ENCODE data around the gene RANBP1. TPM values are rescaled to one million over a fixed set of nuclear protein-coding genes. Genes with fewer than 3 reads are reported as not detected.

The RANBP1 gene
- total and polyA plus RNA-seq, 4 donors: 111 to 210 (median 177) TPM

- Histone ChIP-seq H3K27me3 (ENCODE audit: control insufficient read depth, insufficient read depth, low read length) (no peaks in the 10 kb centered on the region), H3K4me1 (ENCODE audit: control insufficient read depth, insufficient read depth, low read length) (peaks cover 23% of the 10 kb centered on the region), H3K9me3 (ENCODE audit: control insufficient read depth, insufficient read depth, low read length) (no peaks in the 10 kb centered on the region), H3K27ac (ENCODE audit: low read depth, low read length) (no peak overlapping the region), H3K36me3 (ENCODE audit: control insufficient read depth, insufficient read depth, low read length) (peaks cover 37% of the 10 kb centered on the region), H3K4me3 (ENCODE audit: low read depth, low read length) (no peak overlapping the region)
- DNase-seq (ENCODE audit: low read depth in 4 of 6, low spot score in 6 of 6): no peak
- WGBS (ENCODE audit: insufficient coverage): no CpG with 5 or more reads among the region's 4 CpGs
These were observed 35.3 kb downstream of the RANBP1 start for GRCh38 chr22:20151276-20151588.

- Histone ChIP-seq H3K36me3 (ENCODE audit: control insufficient read depth, insufficient read depth, low read length) (peaks cover 25% of the 10 kb centered on the region), H3K9me3 (ENCODE audit: control insufficient read depth, insufficient read depth, low read length) (no peaks in the 10 kb centered on the region), H3K4me1 (ENCODE audit: control insufficient read depth, insufficient read depth, low read length) (peaks cover 36% of the 10 kb centered on the region), H3K27me3 (ENCODE audit: control insufficient read depth, insufficient read depth, low read length) (no peaks in the 10 kb centered on the region), H3K4me3 (ENCODE audit: low read depth, low read length) (no peak overlapping the region), H3K27ac (ENCODE audit: low read depth, low read length) (no peak overlapping the region)
- DNase-seq (ENCODE audit: low read depth in 4 of 6, low spot score in 6 of 6): no peak
- WGBS (ENCODE audit: insufficient coverage): 84% methylated on average over 14 of the region's 14 CpGs
These were observed 36.6 kb downstream of the RANBP1 start for GRCh38 chr22:20152464-20152890.

DNA sequence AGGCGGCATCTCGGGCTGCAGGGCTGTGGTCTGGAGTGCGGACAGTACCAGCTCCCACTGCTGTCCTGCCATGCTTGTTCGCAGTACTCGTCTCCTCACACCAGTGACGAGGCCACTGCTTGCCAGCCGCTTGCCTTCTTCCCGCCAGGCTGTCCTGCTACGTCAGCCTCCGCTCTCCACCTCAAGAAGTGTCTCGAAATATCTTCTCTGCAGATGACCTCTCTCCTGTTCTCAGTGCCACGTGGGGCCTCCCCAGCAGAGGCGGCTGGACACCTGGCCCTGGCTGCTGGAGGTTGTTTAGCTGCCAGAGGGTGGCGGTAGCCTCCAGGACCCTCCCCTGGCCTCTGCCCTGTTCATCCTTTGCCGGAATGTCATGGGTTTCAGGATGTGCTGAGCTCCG lies 38.0 kb downstream of the RANBP1 start:
- WGBS (ENCODE audit: insufficient coverage): 60% methylated on average over 15 of the region's 16 CpGs
- H3K9me3 ChIP-seq (ENCODE audit: control insufficient read depth, insufficient read depth, low read length): no peaks in the 10 kb centered on the region
- peaks cover 13% of the 10 kb centered on the region for H3K36me3 ChIP-seq (ENCODE audit: control insufficient read depth, insufficient read depth, low read length)
- peaks cover 45% of the 10 kb centered on the region for H3K4me1 ChIP-seq (ENCODE audit: control insufficient read depth, insufficient read depth, low read length)
- DNase-seq (ENCODE audit: low read depth in 4 of 6, low spot score in 6 of 6): no peak
- no peaks in the 10 kb centered on the region for H3K27me3 ChIP-seq (ENCODE audit: control insufficient read depth, insufficient read depth, low read length)
- H3K27ac ChIP-seq (ENCODE audit: low read depth, low read length): no peak overlapping the region
- H3K4me3 ChIP-seq (ENCODE audit: low read depth, low read length): no peak overlapping the region

DNA sequence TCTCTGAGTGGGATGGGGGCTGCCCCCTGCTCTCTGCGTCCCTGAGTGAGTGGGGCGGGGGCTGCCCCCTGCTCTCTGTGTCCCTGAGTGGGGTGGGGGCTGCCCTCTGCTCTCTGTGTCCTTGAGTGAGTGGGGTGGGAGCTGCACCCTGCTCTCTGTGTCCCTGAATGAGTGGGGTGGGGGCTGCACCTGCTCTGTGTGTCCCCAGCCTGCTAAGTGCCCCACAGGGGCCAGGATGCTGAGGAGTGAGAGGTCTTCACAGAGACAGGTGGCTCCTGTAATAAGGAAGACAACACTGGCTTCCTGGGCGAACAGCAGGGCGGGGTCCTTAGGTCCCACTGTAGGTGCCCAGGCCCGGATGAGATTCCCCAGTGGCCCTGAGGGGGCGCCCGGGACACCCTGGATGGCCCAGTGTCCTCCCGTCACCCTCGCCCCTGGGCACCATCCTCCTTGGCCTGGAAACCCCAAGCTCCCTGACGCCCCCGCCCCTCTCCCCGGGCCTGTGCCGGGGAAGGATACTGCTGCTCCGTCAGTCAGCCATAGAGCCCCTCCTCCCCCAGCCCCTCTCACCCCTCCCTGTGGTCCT lies 38.8 kb downstream of the RANBP1 start:
- no peaks in the 10 kb centered on the region for H3K27me3 ChIP-seq (ENCODE audit: control insufficient read depth, insufficient read depth, low read length)
- H3K36me3 ChIP-seq (ENCODE audit: control insufficient read depth, insufficient read depth, low read length): peaks cover 8% of the 10 kb centered on the region
- DNase-seq (ENCODE audit: low read depth in 4 of 6, low spot score in 6 of 6): peak in 1 of 6 donors; percentile 39
- H3K4me3 ChIP-seq (ENCODE audit: low read depth, low read length): no peak overlapping the region
- no peaks in the 10 kb centered on the region for H3K9me3 ChIP-seq (ENCODE audit: control insufficient read depth, insufficient read depth, low read length)
- WGBS (ENCODE audit: insufficient coverage): 75% methylated on average over 13 of the region's 14 CpGs
- peaks cover 51% of the 10 kb centered on the region for H3K4me1 ChIP-seq (ENCODE audit: control insufficient read depth, insufficient read depth, low read length)
- H3K27ac ChIP-seq (ENCODE audit: low read depth, low read length): no peak overlapping the region

DNA sequence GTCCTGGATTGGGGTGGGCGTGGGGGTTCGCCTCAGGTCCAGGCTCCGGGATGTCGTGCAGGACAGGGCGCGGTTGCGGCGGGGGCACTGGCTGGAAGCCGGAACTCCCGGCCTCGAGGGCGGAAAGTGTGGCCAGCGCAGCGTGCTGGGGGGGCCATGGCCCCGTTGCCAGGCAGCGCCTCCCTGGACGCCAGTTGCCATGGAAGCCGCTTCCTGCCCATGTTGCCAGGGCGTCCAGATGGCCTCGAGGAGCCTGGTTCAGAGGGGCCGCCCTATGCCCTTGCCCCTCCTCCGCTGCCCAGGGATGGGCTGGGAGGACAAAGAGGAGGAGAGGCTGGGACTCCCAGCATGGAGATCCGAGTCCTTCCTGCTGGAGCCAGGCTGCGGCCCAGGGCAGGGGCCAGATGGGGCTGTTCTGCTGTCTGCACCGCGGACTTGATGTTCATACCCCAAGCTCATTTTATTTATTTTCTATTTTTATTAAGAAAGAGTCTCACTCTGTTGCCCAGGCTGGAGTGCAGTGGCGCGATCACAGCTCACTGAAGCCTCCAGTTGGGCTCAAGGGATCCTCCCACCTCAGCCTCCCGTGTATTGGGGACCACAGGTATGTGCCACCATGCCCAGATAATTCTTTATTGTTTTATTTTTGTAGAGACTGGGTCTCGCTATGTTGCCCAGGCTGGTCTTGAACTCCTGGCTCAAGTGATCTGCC lies 39.6 kb downstream of the RANBP1 start:
- no peaks in the 10 kb centered on the region for H3K9me3 ChIP-seq (ENCODE audit: control insufficient read depth, insufficient read depth, low read length)
- H3K27ac ChIP-seq (ENCODE audit: low read depth, low read length): no peak overlapping the region
- H3K4me1 ChIP-seq (ENCODE audit: control insufficient read depth, insufficient read depth, low read length): peaks cover 51% of the 10 kb centered on the region
- whole genome bisulfite sequencing (ENCODE audit: insufficient coverage): 18% methylated on average over 22 of the region's 30 CpGs
- peaks cover 8% of the 10 kb centered on the region for H3K36me3 ChIP-seq (ENCODE audit: control insufficient read depth, insufficient read depth, low read length)
- H3K4me3 ChIP-seq (ENCODE audit: low read depth, low read length): no peak overlapping the region
- no peaks in the 10 kb centered on the region for H3K27me3 ChIP-seq (ENCODE audit: control insufficient read depth, insufficient read depth, low read length)
- peak in 5 of 6 donors; percentile 33 to 90 (median 43) for DNase-seq (ENCODE audit: low read depth in 4 of 6, low spot score in 6 of 6)

GRCh38 chr22:20156042-20156389 lies 40.1 kb downstream of the RANBP1 start:
- Histone ChIP-seq H3K27ac (ENCODE audit: low read depth, low read length) (no peak overlapping the region), H3K27me3 (ENCODE audit: control insufficient read depth, insufficient read depth, low read length) (no peaks in the 10 kb centered on the region), H3K9me3 (ENCODE audit: control insufficient read depth, insufficient read depth, low read length) (no peaks in the 10 kb centered on the region), H3K4me1 (ENCODE audit: control insufficient read depth, insufficient read depth, low read length) (peaks cover 51% of the 10 kb centered on the region), H3K36me3 (ENCODE audit: control insufficient read depth, insufficient read depth, low read length) (peaks cover 8% of the 10 kb centered on the region), H3K4me3 (ENCODE audit: low read depth, low read length) (no peak overlapping the region)
- DNase-seq (ENCODE audit: low read depth in 4 of 6, low spot score in 6 of 6): no peak
- 71% methylated on average over 5 of the region's 7 CpGs for whole genome bisulfite sequencing (ENCODE audit: insufficient coverage)

- Histone ChIP-seq H3K4me1 (ENCODE audit: control insufficient read depth, insufficient read depth, low read length) (peaks cover 51% of the 10 kb centered on the region), H3K9me3 (ENCODE audit: control insufficient read depth, insufficient read depth, low read length) (no peaks in the 10 kb centered on the region), H3K27me3 (ENCODE audit: control insufficient read depth, insufficient read depth, low read length) (no peaks in the 10 kb centered on the region), H3K4me3 (ENCODE audit: low read depth, low read length) (no peak overlapping the region), H3K27ac (ENCODE audit: low read depth, low read length) (no peak overlapping the region), H3K36me3 (ENCODE audit: control insufficient read depth, insufficient read depth, low read length) (peaks cover 8% of the 10 kb centered on the region)
- peak; percentile 64 to 96 (median 76) for DNase-seq (ENCODE audit: low read depth in 4 of 6, low spot score in 6 of 6)
- WGBS (ENCODE audit: insufficient coverage): 52% methylated on average over 17 of the region's 17 CpGs
These were observed 40.9 kb downstream of the RANBP1 start for GRCh38 chr22:20156611-20157429.

GRCh38 chr22:20157430-20158183 lies 41.7 kb downstream of the RANBP1 start:
- DNase-seq (ENCODE audit: low read depth in 4 of 6, low spot score in 6 of 6): no peak
- Histone ChIP-seq H3K27me3 (ENCODE audit: control insufficient read depth, insufficient read depth, low read length) (no peaks in the 10 kb centered on the region), H3K27ac (ENCODE audit: low read depth, low read length) (no peak overlapping the region), H3K4me3 (ENCODE audit: low read depth, low read length) (no peak overlapping the region), H3K36me3 (ENCODE audit: control insufficient read depth, insufficient read depth, low read length) (peaks cover 3% of the 10 kb centered on the region), H3K4me1 (ENCODE audit: control insufficient read depth, insufficient read depth, low read length) (peaks cover 51% of the 10 kb centered on the region), H3K9me3 (ENCODE audit: control insufficient read depth, insufficient read depth, low read length) (no peaks in the 10 kb centered on the region)
- 76% methylated on average over 13 of the region's 15 CpGs for WGBS (ENCODE audit: insufficient coverage)

GRCh38 chr22:20158391-20159036 lies 42.6 kb downstream of the RANBP1 start:
- DNase-seq (ENCODE audit: low read depth in 4 of 6, low spot score in 6 of 6): no peak
- H3K27me3 ChIP-seq (ENCODE audit: control insufficient read depth, insufficient read depth, low read length): no peaks in the 10 kb centered on the region
- 76% methylated on average over 12 of the region's 15 CpGs for WGBS (ENCODE audit: insufficient coverage)
- H3K9me3 ChIP-seq (ENCODE audit: control insufficient read depth, insufficient read depth, low read length): no peaks in the 10 kb centered on the region
- peaks cover 51% of the 10 kb centered on the region for H3K4me1 ChIP-seq (ENCODE audit: control insufficient read depth, insufficient read depth, low read length)
- no peak overlapping the region for H3K4me3 ChIP-seq (ENCODE audit: low read depth, low read length)
- H3K36me3 ChIP-seq (ENCODE audit: control insufficient read depth, insufficient read depth, low read length): no peaks in the 10 kb centered on the region
- no peak overlapping the region for H3K27ac ChIP-seq (ENCODE audit: low read depth, low read length)
